WTC11 (cell line): Measurements from ENCODE around the gene RPS21. TPM values are rescaled to one million over a fixed set of nuclear protein-coding genes. Genes with fewer than 3 reads are reported as not detected.

Experiments used
- ATAC-seq: fragments of 200-7000 bp; cut with Tn5 transposase; 2 replicates; pipeline ENCODE4 v1.10.0; 2021; ENCODE audit warnings: mild to moderate bottlenecking, moderate library complexity
- CTCF ChIA-PET: fragments of 300-600 bp; sonication (Branson Sonifier 250); formaldehyde crosslinking; loops from one replicate; lab custom pipeline; 2021; ENCODE audit warnings: antibody characterized with exemption; lab: Charles Lee
- POLR2A ChIA-PET: fragments of 350-600 bp; sonication (Branson Sonifier 250); formaldehyde crosslinking; loops from one replicate; lab custom pipeline; 2021; ENCODE audit warnings: antibody characterized with exemption; lab: Charles Lee
- DNase-seq: peaks from one replicate; pipeline ENCODE4 v3.0.0; 2021; ENCODE audit warnings: low spot score
- H3K27ac Mint-ChIP-seq: 2 replicates; pipeline ENCODE4 v1.8.0; 2021; ENCODE audit warnings: mixed read lengths
- H3K27me3 Mint-ChIP-seq: 2 replicates; pipeline ENCODE4 v1.8.0; 2021; ENCODE audit warnings: low read depth, mild to moderate bottlenecking, moderate library complexity, mixed read lengths
- H3K36me3 Mint-ChIP-seq: 2 replicates; pipeline ENCODE4 v1.8.0; 2021; ENCODE audit warnings: mixed read lengths
- H3K4me1 Mint-ChIP-seq: 2 replicates; pipeline ENCODE4 v1.8.0; 2022; ENCODE audit warnings: mixed read lengths
- H3K4me3 Mint-ChIP-seq: 2 replicates; pipeline ENCODE4 v1.8.0; 2021; ENCODE audit warnings: mild to moderate bottlenecking, moderate library complexity, mixed read lengths
- H3K9me3 Mint-ChIP-seq: 2 replicates; pipeline ENCODE4 v1.8.0; 2021; ENCODE audit warnings: mixed read lengths
- ELF4 ChIP-seq: sonication (generic); formaldehyde crosslinking; IDR thresholded peaks from 2 replicates; pipeline ENCODE4 v1.8.1; 2022; ENCODE audit warnings: low read depth, mild to moderate bottlenecking, moderate library complexity, missing genetic modification reagents
- IRF2 ChIP-seq: sonication (generic); formaldehyde crosslinking; IDR thresholded peaks from 2 replicates; pipeline ENCODE4 v1.8.0; 2022; ENCODE audit warnings: low read depth, missing genetic modification reagents, borderline replicate concordance
- KAT7 ChIP-seq: sonication (generic); formaldehyde crosslinking; IDR thresholded peaks from 2 replicates; pipeline ENCODE4 v1.8.1; 2023; ENCODE audit warnings: missing genetic modification reagents, mild to moderate bottlenecking, borderline replicate concordance
- NR1H2 ChIP-seq: sonication (generic); formaldehyde crosslinking; IDR thresholded peaks from 2 replicates; pipeline ENCODE4 v1.9.0; 2021; ENCODE audit warnings: mild to moderate bottlenecking, moderate library complexity, missing genetic modification reagents
- NR2C2 ChIP-seq: sonication (generic); formaldehyde crosslinking; IDR thresholded peaks from 2 replicates; pipeline ENCODE4 v1.8.0; 2022; ENCODE audit warnings: mild to moderate bottlenecking, missing genetic modification reagents
- OVOL2 ChIP-seq: fragments of 250-450 bp; sonication (Bioruptor Pico); IDR thresholded peaks from 2 replicates; pipeline ENCODE4 v1.9.0; 2021; ENCODE audit warnings: mild to moderate bottlenecking, borderline replicate concordance
- RORB ChIP-seq: fragments of 250-450 bp; sonication (Bioruptor Pico); IDR thresholded peaks from 2 replicates; pipeline ENCODE4 v1.9.0; 2021; ENCODE audit warnings: mild to moderate bottlenecking
- ZNF138 ChIP-seq: sonication (generic); formaldehyde crosslinking; conservative IDR thresholded peaks from 2 replicates; pipeline ENCODE4 v1.8.1; 2022; ENCODE audit warnings: mild to moderate bottlenecking, moderate library complexity, missing genetic modification reagents
- ZNF416 ChIP-seq: fragments of 250-450 bp; sonication (Bioruptor Pico); IDR thresholded peaks from 2 replicates; pipeline ENCODE4 v1.9.0; 2021; ENCODE audit warnings: mild to moderate bottlenecking, inconsistent platforms
- total RNA-seq: library from RNA; stranded (reverse); gene quantifications from 3 replicates; pipeline ENCODE4 v1.2.3, GENCODE V29; 2021
- TF ChIP-seq, protein P1 (sequence below): sonication (generic); formaldehyde crosslinking; IDR thresholded peaks from 2 replicates; pipeline ENCODE4 v1.8.0; 2023; ENCODE audit warnings: missing genetic modification reagents, mild to moderate bottlenecking, borderline replicate concordance
- TF ChIP-seq, protein P2 (sequence below): sonication (generic); formaldehyde crosslinking; IDR thresholded peaks from 2 replicates; pipeline ENCODE4 v1.8.0; 2022; ENCODE audit warnings: missing genetic modification reagents
- TF ChIP-seq, protein P3 (sequence below): sonication (generic); formaldehyde crosslinking; IDR thresholded peaks from 2 replicates; pipeline ENCODE4 v1.8.0; 2022; ENCODE audit warnings: mild to moderate bottlenecking, missing genetic modification reagents
- TF ChIP-seq, protein P4 (sequence below): sonication (generic); formaldehyde crosslinking; IDR thresholded peaks from 2 replicates; pipeline ENCODE4 v1.8.0; 2022; ENCODE audit warnings: mild to moderate bottlenecking, missing genetic modification reagents
- TF ChIP-seq, protein P5 (sequence below): sonication (generic); formaldehyde crosslinking; conservative IDR thresholded peaks from 2 replicates; pipeline ENCODE4 v1.8.1; 2023; ENCODE audit warnings: mild to moderate bottlenecking, low read depth, missing genetic modification reagents, moderate library complexity
- TF ChIP-seq, protein P6 (sequence below): fragments of 250-450 bp; sonication (Bioruptor Pico); IDR thresholded peaks from 2 replicates; pipeline ENCODE4 v1.8.0; 2021; ENCODE audit warnings: mild to moderate bottlenecking

RPS21 gene
- total RNA-seq, 1 experiment from 2014 or later: 2,016 TPM

DNA sequence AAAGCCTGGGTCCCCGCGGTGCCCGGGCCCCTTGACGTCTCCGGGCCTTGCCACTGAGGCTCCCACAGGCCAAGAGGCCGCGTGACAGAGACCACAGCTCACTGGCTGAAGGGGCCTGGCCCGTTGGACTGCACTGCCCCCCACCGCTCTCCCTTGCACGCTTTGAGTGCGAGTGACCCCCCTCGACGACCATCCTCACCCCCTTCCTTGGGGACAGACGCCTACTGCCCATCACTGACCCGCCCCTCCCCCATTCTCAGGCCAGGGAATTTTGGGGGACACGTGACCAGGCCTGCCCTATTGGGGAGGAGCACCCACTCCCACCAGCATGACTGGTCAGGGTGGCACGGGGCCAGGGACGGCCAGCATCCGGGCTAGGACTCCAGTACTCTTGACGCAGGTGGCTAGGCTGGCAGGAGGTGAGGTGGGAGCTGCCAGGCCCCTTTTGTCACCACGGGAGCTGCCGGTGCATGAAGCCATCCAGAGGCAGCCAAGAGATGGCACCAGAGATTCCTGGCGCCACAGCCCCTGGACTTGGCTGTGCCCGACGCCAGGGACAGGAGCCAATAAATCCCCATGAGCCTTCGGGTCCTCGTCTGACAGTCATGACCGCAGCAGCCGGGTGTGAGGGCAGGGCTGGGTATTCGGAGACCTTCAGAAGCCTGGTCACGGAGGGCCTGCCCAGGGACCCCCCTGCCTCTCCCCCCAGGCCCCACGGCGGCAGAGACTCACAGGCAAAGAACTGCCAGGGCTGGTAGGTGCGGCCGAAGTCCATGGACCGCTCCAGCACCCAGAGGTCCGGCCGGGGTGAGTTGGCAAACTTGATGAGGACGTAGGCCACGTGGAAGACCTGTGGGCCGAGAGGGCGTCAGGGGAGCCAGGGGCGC lies 34.3 kb upstream of the RPS21 start (continued):
- TF ChIP-seq, protein P1, sequence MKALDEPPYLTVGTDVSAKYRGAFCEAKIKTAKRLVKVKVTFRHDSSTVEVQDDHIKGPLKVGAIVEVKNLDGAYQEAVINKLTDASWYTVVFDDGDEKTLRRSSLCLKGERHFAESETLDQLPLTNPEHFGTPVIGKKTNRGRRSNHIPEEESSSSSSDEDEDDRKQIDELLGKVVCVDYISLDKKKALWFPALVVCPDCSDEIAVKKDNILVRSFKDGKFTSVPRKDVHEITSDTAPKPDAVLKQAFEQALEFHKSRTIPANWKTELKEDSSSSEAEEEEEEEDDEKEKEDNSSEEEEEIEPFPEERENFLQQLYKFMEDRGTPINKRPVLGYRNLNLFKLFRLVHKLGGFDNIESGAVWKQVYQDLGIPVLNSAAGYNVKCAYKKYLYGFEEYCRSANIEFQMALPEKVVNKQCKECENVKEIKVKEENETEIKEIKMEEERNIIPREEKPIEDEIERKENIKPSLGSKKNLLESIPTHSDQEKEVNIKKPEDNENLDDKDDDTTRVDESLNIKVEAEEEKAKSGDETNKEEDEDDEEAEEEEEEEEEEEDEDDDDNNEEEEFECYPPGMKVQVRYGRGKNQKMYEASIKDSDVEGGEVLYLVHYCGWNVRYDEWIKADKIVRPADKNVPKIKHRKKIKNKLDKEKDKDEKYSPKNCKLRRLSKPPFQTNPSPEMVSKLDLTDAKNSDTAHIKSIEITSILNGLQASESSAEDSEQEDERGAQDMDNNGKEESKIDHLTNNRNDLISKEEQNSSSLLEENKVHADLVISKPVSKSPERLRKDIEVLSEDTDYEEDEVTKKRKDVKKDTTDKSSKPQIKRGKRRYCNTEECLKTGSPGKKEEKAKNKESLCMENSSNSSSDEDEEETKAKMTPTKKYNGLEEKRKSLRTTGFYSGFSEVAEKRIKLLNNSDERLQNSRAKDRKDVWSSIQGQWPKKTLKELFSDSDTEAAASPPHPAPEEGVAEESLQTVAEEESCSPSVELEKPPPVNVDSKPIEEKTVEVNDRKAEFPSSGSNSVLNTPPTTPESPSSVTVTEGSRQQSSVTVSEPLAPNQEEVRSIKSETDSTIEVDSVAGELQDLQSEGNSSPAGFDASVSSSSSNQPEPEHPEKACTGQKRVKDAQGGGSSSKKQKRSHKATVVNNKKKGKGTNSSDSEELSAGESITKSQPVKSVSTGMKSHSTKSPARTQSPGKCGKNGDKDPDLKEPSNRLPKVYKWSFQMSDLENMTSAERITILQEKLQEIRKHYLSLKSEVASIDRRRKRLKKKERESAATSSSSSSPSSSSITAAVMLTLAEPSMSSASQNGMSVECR (CRISPR knock-in tag): no peak
- TF ChIP-seq ELF4 (CRISPR knock-in tag) (no peak), KAT7 (CRISPR knock-in tag) (no peak), ZNF138 (CRISPR knock-in tag) (no peak), ZNF416 (CRISPR knock-in tag) (no peak)
- TF ChIP-seq, protein P2, sequence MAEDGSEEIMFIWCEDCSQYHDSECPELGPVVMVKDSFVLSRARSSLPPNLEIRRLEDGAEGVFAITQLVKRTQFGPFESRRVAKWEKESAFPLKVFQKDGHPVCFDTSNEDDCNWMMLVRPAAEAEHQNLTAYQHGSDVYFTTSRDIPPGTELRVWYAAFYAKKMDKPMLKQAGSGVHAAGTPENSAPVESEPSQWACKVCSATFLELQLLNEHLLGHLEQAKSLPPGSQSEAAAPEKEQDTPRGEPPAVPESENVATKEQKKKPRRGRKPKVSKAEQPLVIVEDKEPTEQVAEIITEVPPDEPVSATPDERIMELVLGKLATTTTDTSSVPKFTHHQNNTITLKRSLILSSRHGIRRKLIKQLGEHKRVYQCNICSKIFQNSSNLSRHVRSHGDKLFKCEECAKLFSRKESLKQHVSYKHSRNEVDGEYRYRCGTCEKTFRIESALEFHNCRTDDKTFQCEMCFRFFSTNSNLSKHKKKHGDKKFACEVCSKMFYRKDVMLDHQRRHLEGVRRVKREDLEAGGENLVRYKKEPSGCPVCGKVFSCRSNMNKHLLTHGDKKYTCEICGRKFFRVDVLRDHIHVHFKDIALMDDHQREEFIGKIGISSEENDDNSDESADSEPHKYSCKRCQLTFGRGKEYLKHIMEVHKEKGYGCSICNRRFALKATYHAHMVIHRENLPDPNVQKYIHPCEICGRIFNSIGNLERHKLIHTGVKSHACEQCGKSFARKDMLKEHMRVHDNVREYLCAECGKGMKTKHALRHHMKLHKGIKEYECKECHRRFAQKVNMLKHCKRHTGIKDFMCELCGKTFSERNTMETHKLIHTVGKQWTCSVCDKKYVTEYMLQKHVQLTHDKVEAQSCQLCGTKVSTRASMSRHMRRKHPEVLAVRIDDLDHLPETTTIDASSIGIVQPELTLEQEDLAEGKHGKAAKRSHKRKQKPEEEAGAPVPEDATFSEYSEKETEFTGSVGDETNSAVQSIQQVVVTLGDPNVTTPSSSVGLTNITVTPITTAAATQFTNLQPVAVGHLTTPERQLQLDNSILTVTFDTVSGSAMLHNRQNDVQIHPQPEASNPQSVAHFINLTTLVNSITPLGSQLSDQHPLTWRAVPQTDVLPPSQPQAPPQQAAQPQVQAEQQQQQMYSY (CRISPR knock-in tag): no peak
- TF ChIP-seq, protein P3, sequence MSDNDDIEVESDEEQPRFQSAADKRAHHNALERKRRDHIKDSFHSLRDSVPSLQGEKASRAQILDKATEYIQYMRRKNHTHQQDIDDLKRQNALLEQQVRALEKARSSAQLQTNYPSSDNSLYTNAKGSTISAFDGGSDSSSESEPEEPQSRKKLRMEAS (CRISPR knock-in tag): no peak
- TF ChIP-seq, protein P4, sequence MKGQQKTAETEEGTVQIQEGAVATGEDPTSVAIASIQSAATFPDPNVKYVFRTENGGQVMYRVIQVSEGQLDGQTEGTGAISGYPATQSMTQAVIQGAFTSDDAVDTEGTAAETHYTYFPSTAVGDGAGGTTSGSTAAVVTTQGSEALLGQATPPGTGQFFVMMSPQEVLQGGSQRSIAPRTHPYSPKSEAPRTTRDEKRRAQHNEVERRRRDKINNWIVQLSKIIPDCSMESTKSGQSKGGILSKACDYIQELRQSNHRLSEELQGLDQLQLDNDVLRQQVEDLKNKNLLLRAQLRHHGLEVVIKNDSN (CRISPR knock-in tag): no peak

DNA sequence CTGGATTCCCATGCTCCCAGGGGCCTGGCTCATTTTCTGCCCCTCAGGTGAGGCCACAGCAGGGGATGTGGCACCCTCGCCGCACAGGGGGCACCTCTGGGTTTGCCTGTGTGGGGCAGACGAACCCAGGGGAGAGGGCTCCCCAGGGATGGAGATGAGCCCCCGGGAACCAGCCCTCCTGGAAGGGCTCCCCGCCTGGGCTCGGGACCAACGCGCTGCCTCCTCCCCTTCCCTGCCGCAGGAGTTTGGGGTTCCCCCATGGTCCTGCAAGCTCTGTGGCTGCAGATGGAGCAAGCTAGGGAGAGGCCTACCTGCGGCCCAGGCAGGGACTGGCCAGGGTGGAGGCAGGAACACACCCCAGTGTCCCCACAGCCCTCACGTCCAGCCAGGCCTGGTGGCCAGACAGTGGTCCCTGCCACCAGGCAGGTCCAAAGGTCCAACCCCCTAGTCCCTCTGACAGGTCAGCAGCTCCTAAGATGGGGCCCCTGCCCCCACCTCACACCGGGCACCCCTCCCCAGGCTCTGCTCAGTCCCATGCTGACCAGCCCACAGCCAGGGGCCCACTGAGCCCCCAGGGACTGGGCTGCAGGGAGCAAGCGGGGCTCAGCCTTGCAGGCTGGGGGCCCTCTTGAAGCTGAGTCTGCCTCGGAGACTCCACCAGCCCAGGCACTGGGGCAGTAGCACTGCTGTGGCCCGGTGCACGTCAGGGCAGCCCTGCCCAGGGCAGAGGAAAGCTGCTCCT lies 33.4 kb upstream of the RPS21 start:
- Mint-ChIP-seq H3K36me3 (peaks cover 28% of the 10 kb centered on the region), H3K9me3 (peaks cover 9% of the 10 kb centered on the region), H3K4me3 (no peak overlapping the region), H3K27ac (no peak overlapping the region), H3K4me1 (peaks cover 9% of the 10 kb centered on the region), H3K27me3 (no peaks in the 10 kb centered on the region)
- DNase-seq: no peak
- ATAC-seq: no peak
- POLR2A ChIA-PET: no interaction called here
- CTCF ChIA-PET: interaction anchor here (1.0 to 1.3 kb wide), 3 partner anchors 10 to 29 kb away, joined by 3 to 4 read pairs (median 3); no protein-coding TSS in a partner anchor
- TF ChIP-seq IRF2 (CRISPR knock-in tag) (no peak), RORB (CRISPR knock-in tag) (no peak), OVOL2 (no peak), NR2C2 (CRISPR knock-in tag) (no peak), NR1H2 (CRISPR knock-in tag) (no peak)
- TF ChIP-seq, protein P1 (CRISPR knock-in tag): no peak
- TF ChIP-seq, protein P5, sequence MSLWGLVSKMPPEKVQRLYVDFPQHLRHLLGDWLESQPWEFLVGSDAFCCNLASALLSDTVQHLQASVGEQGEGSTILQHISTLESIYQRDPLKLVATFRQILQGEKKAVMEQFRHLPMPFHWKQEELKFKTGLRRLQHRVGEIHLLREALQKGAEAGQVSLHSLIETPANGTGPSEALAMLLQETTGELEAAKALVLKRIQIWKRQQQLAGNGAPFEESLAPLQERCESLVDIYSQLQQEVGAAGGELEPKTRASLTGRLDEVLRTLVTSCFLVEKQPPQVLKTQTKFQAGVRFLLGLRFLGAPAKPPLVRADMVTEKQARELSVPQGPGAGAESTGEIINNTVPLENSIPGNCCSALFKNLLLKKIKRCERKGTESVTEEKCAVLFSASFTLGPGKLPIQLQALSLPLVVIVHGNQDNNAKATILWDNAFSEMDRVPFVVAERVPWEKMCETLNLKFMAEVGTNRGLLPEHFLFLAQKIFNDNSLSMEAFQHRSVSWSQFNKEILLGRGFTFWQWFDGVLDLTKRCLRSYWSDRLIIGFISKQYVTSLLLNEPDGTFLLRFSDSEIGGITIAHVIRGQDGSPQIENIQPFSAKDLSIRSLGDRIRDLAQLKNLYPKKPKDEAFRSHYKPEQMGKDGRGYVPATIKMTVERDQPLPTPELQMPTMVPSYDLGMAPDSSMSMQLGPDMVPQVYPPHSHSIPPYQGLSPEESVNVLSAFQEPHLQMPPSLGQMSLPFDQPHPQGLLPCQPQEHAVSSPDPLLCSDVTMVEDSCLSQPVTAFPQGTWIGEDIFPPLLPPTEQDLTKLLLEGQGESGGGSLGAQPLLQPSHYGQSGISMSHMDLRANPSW (CRISPR knock-in tag): no peak
- TF ChIP-seq, protein P6, sequence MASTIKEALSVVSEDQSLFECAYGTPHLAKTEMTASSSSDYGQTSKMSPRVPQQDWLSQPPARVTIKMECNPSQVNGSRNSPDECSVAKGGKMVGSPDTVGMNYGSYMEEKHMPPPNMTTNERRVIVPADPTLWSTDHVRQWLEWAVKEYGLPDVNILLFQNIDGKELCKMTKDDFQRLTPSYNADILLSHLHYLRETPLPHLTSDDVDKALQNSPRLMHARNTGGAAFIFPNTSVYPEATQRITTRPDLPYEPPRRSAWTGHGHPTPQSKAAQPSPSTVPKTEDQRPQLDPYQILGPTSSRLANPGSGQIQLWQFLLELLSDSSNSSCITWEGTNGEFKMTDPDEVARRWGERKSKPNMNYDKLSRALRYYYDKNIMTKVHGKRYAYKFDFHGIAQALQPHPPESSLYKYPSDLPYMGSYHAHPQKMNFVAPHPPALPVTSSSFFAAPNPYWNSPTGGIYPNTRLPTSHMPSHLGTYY (CRISPR knock-in tag): no peak
